HepG2 (cell line): ENCODE measurements around the gene FLOT2. TPM values are rescaled to one million over a fixed set of nuclear protein-coding genes. Genes with fewer than 3 reads are reported as not detected.

Experiments
- ATF7 ChIP-seq, 2 experiments: fragments of 450-650 bp in 1 of 2; sonication (generic) in 1 of 2; formaldehyde crosslinking in 1 of 2; IDR thresholded peaks; 2 replicates each; pipeline versions ENCODE4 v1.4.0 to v1.6.1; 2016 to 2020; ENCODE audit warnings: antibody characterized with exemption in 1 of 2, mild to moderate bottlenecking in 1 of 2, missing genetic modification reagents in 1 of 2
- CBX1 ChIP-seq: IDR thresholded peaks from one replicate; pipeline ENCODE4 v1.6.1; 2016; ENCODE audit warnings: antibody characterized with exemption, low read depth
- HMG20B ChIP-seq: conservative IDR thresholded peaks from 2 replicates; pipeline ENCODE4 v1.6.1; 2016; ENCODE audit warnings: missing genetic modification reagents, missing compliant biosample characterization
- HOXA5 ChIP-seq: sonication (generic); formaldehyde crosslinking; IDR thresholded peaks from 2 replicates; pipeline ENCODE4 v1.4.0; 2020; ENCODE audit warnings: missing genetic modification reagents
- ISX ChIP-seq: sonication (generic); formaldehyde crosslinking; conservative IDR thresholded peaks from 2 replicates; pipeline ENCODE4 v1.5.0; 2020; ENCODE audit warnings: missing genetic modification reagents
- MEIS2 ChIP-seq: sonication (generic); formaldehyde crosslinking; IDR thresholded peaks from 2 replicates; pipeline ENCODE4 v1.9.0; 2021; ENCODE audit warnings: mild to moderate bottlenecking, missing genetic modification reagents
- NFAT5 ChIP-seq: sonication (generic); formaldehyde crosslinking; IDR thresholded peaks from 2 replicates; pipeline ENCODE4 v1.4.0; 2020; ENCODE audit warnings: missing genetic modification reagents
- RAD51 ChIP-seq: fragments of 450-650 bp; IDR thresholded peaks from 2 replicates; pipeline ENCODE4 v1.6.1; 2016; ENCODE audit warnings: borderline replicate concordance
- RFXAP ChIP-seq: sonication (generic); formaldehyde crosslinking; IDR thresholded peaks from 2 replicates; pipeline ENCODE4 v1.4.0; 2020; ENCODE audit warnings: missing genetic modification reagents, borderline replicate concordance
- SP1 ChIP-seq, 2 experiments: fragments of 450-650 bp in 1 of 2; sonication (generic) in 1 of 2; formaldehyde crosslinking in 1 of 2; IDR thresholded peaks; 2 replicates each; pipeline versions ENCODE4 v1.4.0 to v1.6.1; 2016 to 2020; ENCODE audit warnings: missing genetic modification reagents in 1 of 2
- ZNF253 ChIP-seq: sonication (generic); formaldehyde crosslinking; IDR thresholded peaks from 2 replicates; pipeline ENCODE4 v1.8.0; 2022; ENCODE audit warnings: mild to moderate bottlenecking, missing genetic modification reagents, borderline replicate concordance
- ZNF30 ChIP-seq: sonication (generic); formaldehyde crosslinking; IDR thresholded peaks from 2 replicates; pipeline ENCODE4 v1.5.0; 2020; ENCODE audit warnings: mild to moderate bottlenecking, missing genetic modification reagents
- ZNF335 ChIP-seq: sonication (generic); formaldehyde crosslinking; IDR thresholded peaks from 2 replicates; pipeline ENCODE4 v1.4.0; 2020; ENCODE audit warnings: missing genetic modification reagents
- ZNF687 ChIP-seq: sonication (generic); formaldehyde crosslinking; IDR thresholded peaks from 2 replicates; pipeline ENCODE4 v1.5.1; 2020; ENCODE audit warnings: mild to moderate bottlenecking, missing genetic modification reagents, moderate library complexity
- ZSCAN25 ChIP-seq: sonication (generic); formaldehyde crosslinking; IDR thresholded peaks from 2 replicates; pipeline ENCODE4 v1.8.0; 2022; ENCODE audit warnings: mild to moderate bottlenecking, missing genetic modification reagents
- polyA plus RNA-seq, 8 experiments: library from polyadenylated mRNA; depleted of rRNA in 3 of 8; stranded (reverse) in 7 of 8; unstranded in 1 of 8; fragments of >200 nt; fragmentation: Illumina TruSeq in 4 of 8; extraction: Trizol in 4 of 8; gene quantifications; 2 replicates each; pipeline versions ENCODE4 v1.2.1 to v1.2.3, GENCODE V29; 2011 to 2016; ENCODE audit warnings: low read depth in 4 of 8, missing spikeins in 1 of 8, mixed read lengths in 1 of 8; ENCODE audit not compliant: insufficient read depth in 1 of 8
- total RNA-seq, 5 experiments: library from RNA; depleted of rRNA; stranded (reverse); fragments of >200 nt; fragmentation: Illumina TruSeq; extraction: Trizol; gene quantifications; 2 replicates each; pipeline ENCODE4 v1.2.3, GENCODE V29; 2016; ENCODE audit warnings: low read depth in 1 of 5
- TF ChIP-seq, protein P1 (sequence below): sonication (generic); formaldehyde crosslinking; IDR thresholded peaks from 2 replicates; pipeline ENCODE4 v1.4.0; 2020; ENCODE audit warnings: missing genetic modification reagents

FLOT2 gene
- total and polyA plus RNA-seq, 2 of the 13 experiments (the other 11 are each of a cell fraction or from before 2014, with no cell fraction given) = 54.3 to 54.5 TPM

- TF ChIP-seq ISX (CRISPR knock-in tag) (no peak), ZNF253 (CRISPR knock-in tag) (no peak), ATF7 (IDR thresholded peaks at IDR 0.05) (no peak), ATF7 (CRISPR knock-in tag; IDR thresholded peaks at IDR 0.05) (peak; percentile 90), CBX1 (peak; percentile 89), ZNF30 (CRISPR knock-in tag) (no peak), HMG20B (CRISPR knock-in tag) (no peak), MEIS2 (CRISPR knock-in tag) (no peak), NFAT5 (CRISPR knock-in tag) (no peak), RFXAP (CRISPR knock-in tag) (0 out of 2 replicates have a peak, but pooled peaks have one; percentile 20), RAD51 (no peak), ZNF687 (CRISPR knock-in tag) (peak; percentile 92), ZNF335 (CRISPR knock-in tag) (0 out of 2 replicates have a peak, but pooled peaks have one; percentile 48), HOXA5 (no peak; the same call in 1 of the 2 replicates), ZSCAN25 (CRISPR knock-in tag) (peak; percentile 71), SP1 (IDR thresholded peaks at IDR 0.05) (no peak), SP1 (CRISPR knock-in tag; IDR thresholded peaks at IDR 0.05) (peak; percentile 86)
- TF ChIP-seq, protein P1, sequence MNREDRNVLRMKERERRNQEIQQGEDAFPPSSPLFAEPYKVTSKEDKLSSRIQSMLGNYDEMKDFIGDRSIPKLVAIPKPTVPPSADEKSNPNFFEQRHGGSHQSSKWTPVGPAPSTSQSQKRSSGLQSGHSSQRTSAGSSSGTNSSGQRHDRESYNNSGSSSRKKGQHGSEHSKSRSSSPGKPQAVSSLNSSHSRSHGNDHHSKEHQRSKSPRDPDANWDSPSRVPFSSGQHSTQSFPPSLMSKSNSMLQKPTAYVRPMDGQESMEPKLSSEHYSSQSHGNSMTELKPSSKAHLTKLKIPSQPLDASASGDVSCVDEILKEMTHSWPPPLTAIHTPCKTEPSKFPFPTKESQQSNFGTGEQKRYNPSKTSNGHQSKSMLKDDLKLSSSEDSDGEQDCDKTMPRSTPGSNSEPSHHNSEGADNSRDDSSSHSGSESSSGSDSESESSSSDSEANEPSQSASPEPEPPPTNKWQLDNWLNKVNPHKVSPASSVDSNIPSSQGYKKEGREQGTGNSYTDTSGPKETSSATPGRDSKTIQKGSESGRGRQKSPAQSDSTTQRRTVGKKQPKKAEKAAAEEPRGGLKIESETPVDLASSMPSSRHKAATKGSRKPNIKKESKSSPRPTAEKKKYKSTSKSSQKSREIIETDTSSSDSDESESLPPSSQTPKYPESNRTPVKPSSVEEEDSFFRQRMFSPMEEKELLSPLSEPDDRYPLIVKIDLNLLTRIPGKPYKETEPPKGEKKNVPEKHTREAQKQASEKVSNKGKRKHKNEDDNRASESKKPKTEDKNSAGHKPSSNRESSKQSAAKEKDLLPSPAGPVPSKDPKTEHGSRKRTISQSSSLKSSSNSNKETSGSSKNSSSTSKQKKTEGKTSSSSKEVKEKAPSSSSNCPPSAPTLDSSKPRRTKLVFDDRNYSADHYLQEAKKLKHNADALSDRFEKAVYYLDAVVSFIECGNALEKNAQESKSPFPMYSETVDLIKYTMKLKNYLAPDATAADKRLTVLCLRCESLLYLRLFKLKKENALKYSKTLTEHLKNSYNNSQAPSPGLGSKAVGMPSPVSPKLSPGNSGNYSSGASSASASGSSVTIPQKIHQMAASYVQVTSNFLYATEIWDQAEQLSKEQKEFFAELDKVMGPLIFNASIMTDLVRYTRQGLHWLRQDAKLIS = no peak; the same call in 1 of the 2 replicates
Measured at GRCh38 chr17:28902819-28903545, 5.4 kb upstream of the FLOT2 start, which contains the start of gene DHRS13 (continued).
